ENCODE results near the gene APOBEC3B.
"Not testable (repeated sequence)": the region's sequence is repeated elsewhere in the genome, so short reads cannot be mapped to it uniquely, and the experiment has no call there.

The APOBEC3B gene

DNA sequence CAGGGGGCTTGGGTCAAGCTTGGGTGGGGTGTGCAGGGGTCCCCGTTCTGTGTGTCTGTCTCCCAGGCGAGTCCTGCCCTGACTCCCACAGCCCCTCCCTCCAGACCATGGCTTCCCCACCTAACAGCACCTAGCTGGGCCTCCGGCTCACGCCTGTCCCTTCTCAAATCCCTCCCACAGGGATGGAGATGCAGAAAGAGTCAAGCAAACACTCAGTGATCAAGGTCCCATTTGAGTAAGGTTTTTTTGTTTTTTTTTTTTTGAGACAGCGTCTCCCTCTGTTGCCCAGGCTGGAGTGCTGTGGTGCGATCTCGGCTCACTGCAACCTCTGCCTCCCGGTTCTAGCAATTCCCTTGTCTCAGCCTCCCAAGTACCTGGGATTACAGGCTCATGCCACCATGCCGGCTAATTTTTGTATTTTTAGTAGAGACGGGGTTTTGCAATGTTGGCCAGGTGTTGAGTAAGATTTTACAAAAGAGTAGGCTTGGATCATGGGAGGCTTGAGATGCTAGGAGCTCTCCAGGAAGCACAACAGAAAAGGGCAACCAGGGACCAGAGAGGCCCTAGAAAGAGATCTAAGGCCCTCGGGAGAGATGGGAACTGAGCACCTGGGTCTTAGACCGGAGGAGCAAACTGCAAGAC lies 44.5 kb downstream of the APOBEC3B start:
- peaks cover 4 to 10% of the 10 kb centered on the region in 2 donors for H3K36me3 ChIP-seq (ENCODE audit: control insufficient read depth in 1 of 2, insufficient read depth in 2 of 2, low read length in 2 of 2)
- H3K27ac ChIP-seq (ENCODE audit: low read length): no peak overlapping the region
- no peaks in the 10 kb centered on the region for H3K9me3 ChIP-seq (ENCODE audit: control insufficient read depth in 1 of 2, low read length in 2 of 2)
- H3K27me3 ChIP-seq (ENCODE audit: low read depth, low read length): no peaks in the 10 kb centered on the region
- H3K4me3 ChIP-seq (ENCODE audit: low read depth in 1 of 2, low read length in 2 of 2): no peak overlapping the region
- peaks cover 0 to under 1% of the 10 kb centered on the region in 2 donors for H3K4me1 ChIP-seq (ENCODE audit: control insufficient read depth in 1 of 2, insufficient read depth in 2 of 2, low read length in 2 of 2)

DNA sequence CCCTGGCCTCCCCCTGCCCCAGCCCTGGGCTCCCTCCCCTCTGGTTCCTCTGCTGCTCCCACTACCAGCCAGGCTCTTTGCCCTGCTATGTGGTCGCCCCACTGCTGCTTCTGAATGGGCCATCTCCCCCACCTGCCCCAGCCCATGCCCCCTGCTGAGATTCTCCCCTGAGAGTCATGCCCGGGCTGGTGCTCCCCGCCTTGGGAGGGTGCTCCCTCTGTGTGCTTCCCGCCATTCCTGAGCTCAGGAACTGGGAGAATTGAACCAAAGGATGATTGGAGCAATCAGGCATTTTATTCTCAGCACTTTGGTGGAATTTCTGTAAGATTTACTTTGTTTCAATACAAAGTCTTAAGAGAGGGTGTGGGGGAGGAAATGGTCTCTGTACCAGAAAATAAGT lies 45.6 kb downstream of the APOBEC3B start:
- Histone ChIP-seq H3K9me3 (ENCODE audit: control insufficient read depth in 1 of 2, low read length in 2 of 2) (no peaks in the 10 kb centered on the region), H3K4me3 (ENCODE audit: low read depth in 1 of 2, low read length in 2 of 2) (no peak overlapping the region), H3K36me3 (ENCODE audit: control insufficient read depth in 1 of 2, insufficient read depth in 2 of 2, low read length in 2 of 2) (peaks cover 4 to 10% of the 10 kb centered on the region in 2 donors), H3K4me1 (ENCODE audit: control insufficient read depth in 1 of 2, insufficient read depth in 2 of 2, low read length in 2 of 2) (no peaks in the 10 kb centered on the region), H3K27me3 (ENCODE audit: low read depth, low read length) (no peaks in the 10 kb centered on the region), H3K27ac (ENCODE audit: low read length) (no peak overlapping the region)

DNA sequence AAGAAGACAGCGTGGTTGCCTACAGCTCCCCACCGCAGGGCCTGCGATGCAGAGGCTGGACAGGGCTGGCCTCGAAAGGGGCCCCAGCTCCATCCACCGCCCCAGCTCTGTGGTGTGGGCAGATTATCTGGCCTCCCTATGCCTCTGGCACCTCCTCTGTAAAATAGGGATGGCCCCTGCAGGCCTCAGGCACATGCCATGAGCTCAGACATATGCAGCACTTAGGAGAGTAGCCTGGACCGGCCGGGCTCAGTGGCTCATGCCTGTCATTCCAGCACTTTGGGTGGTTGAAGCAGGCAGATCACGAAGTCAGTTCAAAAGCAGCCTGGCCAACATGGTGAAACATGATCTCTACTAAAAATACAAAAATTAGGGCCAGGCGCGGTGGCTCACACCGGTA lies 46.1 kb downstream of the APOBEC3B start:
- Histone ChIP-seq H3K4me1 (ENCODE audit: control insufficient read depth in 1 of 2, insufficient read depth in 2 of 2, low read length in 2 of 2) (no peaks in the 10 kb centered on the region), H3K9me3 (ENCODE audit: control insufficient read depth in 1 of 2, low read length in 2 of 2) (no peaks in the 10 kb centered on the region), H3K36me3 (ENCODE audit: control insufficient read depth in 1 of 2, insufficient read depth in 2 of 2, low read length in 2 of 2) (peaks cover 4 to 10% of the 10 kb centered on the region in 2 donors), H3K27ac (ENCODE audit: low read length) (no peak overlapping the region), H3K27me3 (ENCODE audit: low read depth, low read length) (no peaks in the 10 kb centered on the region), H3K4me3 (ENCODE audit: low read depth in 1 of 2, low read length in 2 of 2) (no peak overlapping the region)

GRCh38 chr22:39029227-39029626 lies 47.1 kb downstream of the APOBEC3B start:
- Histone ChIP-seq H3K27me3 (ENCODE audit: low read depth, low read length) (no peaks in the 10 kb centered on the region), H3K27ac (ENCODE audit: low read length) (no peak overlapping the region), H3K9me3 (ENCODE audit: control insufficient read depth in 1 of 2, low read length in 2 of 2) (no peaks in the 10 kb centered on the region), H3K4me3 (ENCODE audit: low read depth in 1 of 2, low read length in 2 of 2) (no peak overlapping the region), H3K36me3 (ENCODE audit: control insufficient read depth in 1 of 2, insufficient read depth in 2 of 2, low read length in 2 of 2) (peaks cover 0 to 4% of the 10 kb centered on the region in 2 donors), H3K4me1 (ENCODE audit: control insufficient read depth in 1 of 2, insufficient read depth in 2 of 2, low read length in 2 of 2) (no peaks in the 10 kb centered on the region)

- H3K36me3 ChIP-seq (ENCODE audit: control insufficient read depth in 1 of 2, insufficient read depth in 2 of 2, low read length in 2 of 2): no peaks in the 10 kb centered on the region
- H3K27ac ChIP-seq (ENCODE audit: low read length): no peak overlapping the region
- no peaks in the 10 kb centered on the region for H3K27me3 ChIP-seq (ENCODE audit: low read depth, low read length)
- H3K4me3 ChIP-seq (ENCODE audit: low read depth in 1 of 2, low read length in 2 of 2): no peak overlapping the region
- H3K4me1 ChIP-seq (ENCODE audit: control insufficient read depth in 1 of 2, insufficient read depth in 2 of 2, low read length in 2 of 2): no peaks in the 10 kb centered on the region
- H3K9me3 ChIP-seq (ENCODE audit: control insufficient read depth in 1 of 2, low read length in 2 of 2): no peaks in the 10 kb centered on the region
Measured at GRCh38 chr22:39030705-39031104, 48.6 kb downstream of the APOBEC3B start.

GRCh38 chr22:39031434-39032295 lies 49.5 kb downstream of the APOBEC3B start:
- H3K4me3 ChIP-seq (ENCODE audit: low read depth in 1 of 2, low read length in 2 of 2); H3K9me3 ChIP-seq (ENCODE audit: control insufficient read depth in 1 of 2, low read length in 2 of 2); H3K27me3 ChIP-seq (ENCODE audit: low read depth, low read length); H3K27ac ChIP-seq (ENCODE audit: low read length); H3K36me3 ChIP-seq (ENCODE audit: control insufficient read depth in 1 of 2, insufficient read depth in 2 of 2, low read length in 2 of 2); H3K4me1 ChIP-seq (ENCODE audit: control insufficient read depth in 1 of 2, insufficient read depth in 2 of 2, low read length in 2 of 2): not testable (repeated sequence)

- H3K36me3 ChIP-seq (ENCODE audit: control insufficient read depth in 1 of 2, insufficient read depth in 2 of 2, low read length in 2 of 2); H3K4me3 ChIP-seq (ENCODE audit: low read depth in 1 of 2, low read length in 2 of 2); H3K4me1 ChIP-seq (ENCODE audit: control insufficient read depth in 1 of 2, insufficient read depth in 2 of 2, low read length in 2 of 2); H3K9me3 ChIP-seq (ENCODE audit: control insufficient read depth in 1 of 2, low read length in 2 of 2); H3K27ac ChIP-seq (ENCODE audit: low read length); H3K27me3 ChIP-seq (ENCODE audit: low read depth, low read length): not testable (repeated sequence)
Measured at GRCh38 chr22:39037071-39037470, 54.9 kb downstream of the APOBEC3B start.

GRCh38 chr22:39039306-39040126 lies 57.4 kb downstream of the APOBEC3B start:
- no peak overlapping the region for H3K27ac ChIP-seq (ENCODE audit: low read length)
- H3K4me1 ChIP-seq (ENCODE audit: control insufficient read depth in 1 of 2, insufficient read depth in 2 of 2, low read length in 2 of 2): peaks cover 0 to 10% of the 10 kb centered on the region in 2 donors
- no peaks in the 10 kb centered on the region for H3K9me3 ChIP-seq (ENCODE audit: control insufficient read depth in 1 of 2, low read length in 2 of 2)
- H3K36me3 ChIP-seq (ENCODE audit: control insufficient read depth in 1 of 2, insufficient read depth in 2 of 2, low read length in 2 of 2): no peaks in the 10 kb centered on the region
- H3K27me3 ChIP-seq (ENCODE audit: low read depth, low read length): no peaks in the 10 kb centered on the region
- H3K4me3 ChIP-seq (ENCODE audit: low read depth in 1 of 2, low read length in 2 of 2): peak overlapping the region in 1 of 2 donors; percentile 60

- not testable (repeated sequence) for H3K9me3 ChIP-seq (ENCODE audit: control insufficient read depth in 1 of 2, low read length in 2 of 2); H3K27ac ChIP-seq (ENCODE audit: low read length); H3K27me3 ChIP-seq (ENCODE audit: low read depth, low read length); H3K4me1 ChIP-seq (ENCODE audit: control insufficient read depth in 1 of 2, insufficient read depth in 2 of 2, low read length in 2 of 2); H3K36me3 ChIP-seq (ENCODE audit: control insufficient read depth in 1 of 2, insufficient read depth in 2 of 2, low read length in 2 of 2)
- H3K4me3 ChIP-seq (ENCODE audit: low read depth in 1 of 2, low read length in 2 of 2): peak overlapping the region in 1 of 2 donors; percentile 60
Measured at GRCh38 chr22:39040155-39040537, 58.0 kb downstream of the APOBEC3B start.

DNA sequence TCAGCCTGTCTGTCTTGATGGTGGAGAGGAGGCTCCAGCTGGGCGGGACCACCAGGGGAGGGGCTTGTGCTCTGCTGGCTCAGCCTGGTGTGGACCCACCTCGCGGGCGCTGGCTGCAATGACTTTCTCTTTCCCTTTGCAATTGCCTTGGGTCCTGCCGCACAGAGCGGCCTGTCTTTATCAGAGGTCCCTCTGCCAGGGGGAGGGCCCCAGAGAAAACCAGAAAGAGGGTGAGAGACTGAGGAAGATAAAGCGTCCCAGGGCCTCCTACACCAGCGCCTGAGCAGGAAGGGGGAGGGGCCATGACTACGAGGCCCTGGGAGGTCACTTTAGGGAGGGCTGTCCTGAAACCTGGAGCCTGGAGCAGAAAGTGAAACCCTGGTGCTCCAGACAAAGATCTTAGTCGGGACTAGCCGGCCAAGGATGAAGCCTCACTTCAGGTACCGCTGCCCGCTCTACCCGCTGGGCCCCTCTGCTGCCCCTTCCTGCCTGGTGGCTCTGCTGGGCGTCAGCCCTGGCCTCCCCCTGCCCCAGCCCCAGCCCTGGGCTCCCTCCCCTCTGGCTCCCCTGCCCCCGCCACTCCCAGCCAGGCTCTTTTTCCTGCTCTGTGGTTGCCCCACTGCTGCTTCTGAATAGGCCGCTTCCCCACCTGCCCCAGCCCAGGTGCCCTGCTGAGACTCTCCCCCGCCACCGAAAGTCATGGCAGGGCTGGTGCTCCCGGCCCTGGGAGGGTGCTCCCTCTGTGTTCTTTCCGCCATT lies 58.6 kb downstream of the APOBEC3B start, which contains the start of gene APOBEC3F:
Gene APOBEC3F (plus strand): TSS at position 327 of the 759 bp plus-strand sequence. CDS start 97 bp downstream, at position 424.
- not testable (repeated sequence) for H3K27me3 ChIP-seq (ENCODE audit: low read depth, low read length); H3K36me3 ChIP-seq (ENCODE audit: control insufficient read depth in 1 of 2, insufficient read depth in 2 of 2, low read length in 2 of 2); H3K4me1 ChIP-seq (ENCODE audit: control insufficient read depth in 1 of 2, insufficient read depth in 2 of 2, low read length in 2 of 2); H3K9me3 ChIP-seq (ENCODE audit: control insufficient read depth in 1 of 2, low read length in 2 of 2)
- H3K4me3 ChIP-seq (ENCODE audit: low read depth in 1 of 2, low read length in 2 of 2): peak within 1 kb of the TSS; percentile 60 to 66
- H3K27ac ChIP-seq (ENCODE audit: low read length): peak within 1 kb of the TSS; percentile 60
